GM12878 (cell line): ENCODE results near the gene GPR158. TPM values are rescaled to one million over a fixed set of nuclear protein-coding genes. Genes with fewer than 3 reads are reported as not detected.

Source experiments
- ATAC-seq: fragments of 200-7000 bp; cut with Tn5 transposase; 3 replicates; pipeline ENCODE4 v1.9.1; 2020; ENCODE audit warnings: mild to moderate bottlenecking, moderate library complexity
- BruUV-seq: library from RNA; stranded (reverse); fragments of 400-500 nt; replicated peaks from 2 replicates; lab custom pipeline; 2021; lab: Mats Ljungman, UMichigan
- CTCF ChIA-PET: fragments of 300-600 bp; sonication (Branson Sonifier 250); formaldehyde crosslinking; extraction: SDS; loops from one replicate; lab custom pipeline; 2021; ENCODE audit warnings: inconsistent platforms; lab: Yijun Ruan, JAX
- POLR2A ChIA-PET: fragments of 350-600 bp; formaldehyde crosslinking; extraction: SDS; loops from one replicate; lab custom pipeline; 2021; ENCODE audit warnings: inconsistent platforms; lab: Charles Lee
- RAD21 ChIA-PET: fragments of 300-600 bp; sonication (Branson Sonifier 250); formaldehyde crosslinking; loops from one replicate; lab custom pipeline; 2023; ENCODE audit warnings: antibody characterized with exemption; ENCODE audit not compliant: unreplicated experiment; lab: Charles Lee
- SMC1A ChIA-PET: fragments of 300-600 bp; sonication (Branson Sonifier 250); formaldehyde crosslinking; loops from one replicate; lab custom pipeline; 2023; ENCODE audit not compliant: unreplicated experiment, uncharacterized antibody; lab: Charles Lee
- DNase-seq: peaks from one replicate; pipeline ENCODE4 v3.0.0-alpha.2; 2011; ENCODE audit warnings: low read depth, low spot score
- FAIRE-seq: peaks from 3 replicates; lab custom pipeline; 2011; peaks lifted over from hg19 to GRCh38; lab: Jason Lieb, UNC
- H2AFZ ChIP-seq: 2 replicates; pipeline ENCODE4 v1.6.0; 2011; ENCODE audit warnings: low read depth, low read length, control low read depth; ENCODE audit not compliant: control insufficient read depth
- H3K27ac ChIP-seq: 2 replicates; pipeline ENCODE4 v1.5.1; 2011; ENCODE audit warnings: control low read depth; ENCODE audit not compliant: control insufficient read depth, insufficient read depth
- H3K27me3 ChIP-seq, 2 experiments: replicated peaks in 1 of 2; 2 replicates each; pipeline versions ENCODE4 v1.6.0 to v1.6.1; 2011; ENCODE audit warnings: low read length in 1 of 2; ENCODE audit not compliant: control insufficient read depth in 2 of 2, insufficient read depth in 2 of 2
- H3K36me3 ChIP-seq, 2 experiments: 2 replicates each; pipeline ENCODE4 v1.5.1; 2011; ENCODE audit warnings: low read length in 1 of 2; ENCODE audit not compliant: control insufficient read depth in 2 of 2, insufficient read depth in 2 of 2
- H3K4me1 ChIP-seq: 2 replicates; pipeline ENCODE4 v1.6.1; 2011; ENCODE audit warnings: mild to moderate bottlenecking, low read length, moderate library complexity, mixed read lengths; ENCODE audit not compliant: control insufficient read depth, insufficient read depth
- H3K4me2 ChIP-seq: 2 replicates; pipeline ENCODE4 v1.6.0; 2011; ENCODE audit warnings: control low read depth; ENCODE audit not compliant: control insufficient read depth, insufficient read depth
- H3K4me3 ChIP-seq: fragments of 200-600 bp; sonication (generic); 2 replicates; pipeline ENCODE4 v1.5.1; 2016
- H3K79me2 ChIP-seq: 2 replicates; pipeline ENCODE4 v1.6.0; 2011; ENCODE audit warnings: low read length; ENCODE audit not compliant: control insufficient read depth, insufficient read depth
- H3K9ac ChIP-seq: 2 replicates; pipeline ENCODE4 v1.8.0; 2011; ENCODE audit warnings: low read length, control low read depth, mixed read lengths; ENCODE audit not compliant: control insufficient read depth, insufficient read depth
- H3K9me3 ChIP-seq: replicated peaks from 3 replicates; pipeline ENCODE4 v1.5.1; 2011; ENCODE audit warnings: mild to moderate bottlenecking, low read length; ENCODE audit not compliant: control insufficient read depth, insufficient read depth
- H4K20me1 ChIP-seq: 2 replicates; pipeline ENCODE4 v1.6.0; 2011; ENCODE audit not compliant: control insufficient read depth, insufficient read depth
- BCL3 ChIP-seq: IDR thresholded peaks from 2 replicates; pipeline ENCODE4 v1.6.1; 2011; ENCODE audit warnings: borderline replicate concordance, low read depth, mild to moderate bottlenecking, moderate library complexity, low read length; ENCODE audit not compliant: insufficient read depth, poor library complexity, severe bottlenecking
- CBX3 ChIP-seq: fragments of 200-600 bp; sonication (generic); IDR thresholded peaks from 2 replicates; pipeline ENCODE4 v1.6.1; 2016; ENCODE audit warnings: low read depth, borderline replicate concordance
- CHD4 ChIP-seq: fragments of 200-600 bp; sonication (generic); IDR thresholded peaks from 2 replicates; pipeline ENCODE4 v1.6.1; 2016; ENCODE audit warnings: mild to moderate bottlenecking
- CUX1 ChIP-seq: IDR thresholded peaks from 2 replicates; pipeline ENCODE4 v1.6.1; 2012; ENCODE audit warnings: improper control_type of control experiment, low read depth, low read length; ENCODE audit not compliant: insufficient replicate concordance
- PBX3 ChIP-seq: IDR thresholded peaks from 2 replicates; pipeline ENCODE4 v1.6.1; 2011; ENCODE audit warnings: mild to moderate bottlenecking, low read depth, low read length, moderate library complexity; ENCODE audit not compliant: insufficient replicate concordance
- SP1 ChIP-seq: IDR thresholded peaks from one replicate; pipeline ENCODE4 v1.6.1; 2011; ENCODE audit warnings: low read depth, low read length
- TCF3 ChIP-seq: IDR thresholded peaks from 2 replicates; pipeline ENCODE4 v1.6.1; 2012; ENCODE audit warnings: low read depth, mild to moderate bottlenecking, low read length, borderline replicate concordance; ENCODE audit not compliant: insufficient read depth
- ZSCAN29 ChIP-seq: fragments of 450-650 bp; IDR thresholded peaks from 2 replicates; pipeline ENCODE4 v1.6.1; 2017; ENCODE audit warnings: mild to moderate bottlenecking, moderate library complexity
- whole genome bisulfite sequencing: methylation state at CpG from one replicate; pipeline ENCODE4 v1.1.6; 2016; ENCODE audit warnings: low lambda C conversion rate; ENCODE audit not compliant: insufficient replicate concordance, insufficient coverage; ENCODE audit errors: missing lambda C conversion rate; 5-methylcytosine and 5-hydroxymethylcytosine counted together
- in situ Hi-C: fragments of 300-500 bp; cut with MboI; formaldehyde crosslinking; loops from 9 replicates; pipeline ENCODE4 v1.14.3; 2018; ENCODE audit warnings: mixed read lengths
- intact Hi-C: fragments of 100-400 bp; cut with micrococcal nuclease; formaldehyde crosslinking; loops from one replicate; pipeline ENCODE4 v1.14.2; 2022; ENCODE audit not compliant: unreplicated experiment
- polyA plus RNA-seq, 11 experiments: library from polyadenylated mRNA; depleted of rRNA in 4 of 11; unstranded in 6 of 11; stranded (reverse) in 5 of 11; fragments of >200 nt; fragmentation: Nextera tagmentation in 4 of 11; fragmentation: Illumina TruSeq in 1 of 11; extraction: Ambion mirVana in 4 of 11; extraction: Trizol in 1 of 11; gene quantifications; 1 replicate in 1 of 11; 2 replicates in 10 of 11; pipeline versions ENCODE4 v1.2.1 to v1.2.3, GENCODE V29; 2011 to 2016; ENCODE audit warnings: inconsistent platforms in 2 of 11, missing spikeins in 2 of 11, low read depth in 1 of 11
- total RNA-seq, 4 experiments: library from RNA; depleted of rRNA in 3 of 4; stranded (reverse); fragments of >200 nt in 3 of 4; fragmentation: Illumina TruSeq in 1 of 4; extraction: Trizol in 1 of 4; gene quantifications; 2 replicates each; pipeline versions ENCODE4 v1.2.1 to v1.2.3, GENCODE V29; 2013 to 2021

GPR158 gene
- total and polyA plus RNA-seq, 10 of the 15 experiments (the other 5 are each of a cell fraction or from before 2014, with no cell fraction given) = not detected

GRCh38 chr10:25646371-25646770, 471.6 kb downstream of the GPR158 start:
- ChIA-PET POLR2A (interaction anchor here (0.6 kb wide), 1 partner anchor 45 kb away, joined by 4 read pairs; no protein-coding TSS in a partner anchor), SMC1A (no interaction called here), RAD21 (no interaction called here), CTCF (no interaction called here)
- no peak overlapping the region for H3K4me2 ChIP-seq
- H3K27ac ChIP-seq = no peak overlapping the region
- no peak overlapping the region for H3K4me3 ChIP-seq
- no peaks in the 10 kb centered on the region for H3K36me3 ChIP-seq
- WGBS = 43% methylated on average over 2 of the region's 2 CpGs
- no peak overlapping the region for H2AFZ ChIP-seq
- no peaks in the 10 kb centered on the region for H3K79me2 ChIP-seq
- no peaks in the 10 kb centered on the region for H3K9me3 ChIP-seq
- no peaks in the 10 kb centered on the region for H3K27me3 ChIP-seq
- no peak for FAIRE-seq
- TF ChIP-seq SP1 (no peak), PBX3 (no peak), TCF3 (no peak), CHD4 (no peak), ZSCAN29 (no peak), CUX1 (no peak), CBX3 (no peak), BCL3 (no peak)
- TF ChIP-seq, all 136 proteins: peak for 0
- DNase-seq (no peak), ATAC-seq (no peak)
- BruUV-seq = no TSS peak
- Histone ChIP-seq H3K9ac (no peak overlapping the region), H3K4me1 (no peaks in the 10 kb centered on the region), H4K20me1 (no peaks in the 10 kb centered on the region)
- intact Hi-C loops (no loop called here), in situ Hi-C loops (no loop called here)
